ENCODE data around the gene GNAZ.

DNA sequence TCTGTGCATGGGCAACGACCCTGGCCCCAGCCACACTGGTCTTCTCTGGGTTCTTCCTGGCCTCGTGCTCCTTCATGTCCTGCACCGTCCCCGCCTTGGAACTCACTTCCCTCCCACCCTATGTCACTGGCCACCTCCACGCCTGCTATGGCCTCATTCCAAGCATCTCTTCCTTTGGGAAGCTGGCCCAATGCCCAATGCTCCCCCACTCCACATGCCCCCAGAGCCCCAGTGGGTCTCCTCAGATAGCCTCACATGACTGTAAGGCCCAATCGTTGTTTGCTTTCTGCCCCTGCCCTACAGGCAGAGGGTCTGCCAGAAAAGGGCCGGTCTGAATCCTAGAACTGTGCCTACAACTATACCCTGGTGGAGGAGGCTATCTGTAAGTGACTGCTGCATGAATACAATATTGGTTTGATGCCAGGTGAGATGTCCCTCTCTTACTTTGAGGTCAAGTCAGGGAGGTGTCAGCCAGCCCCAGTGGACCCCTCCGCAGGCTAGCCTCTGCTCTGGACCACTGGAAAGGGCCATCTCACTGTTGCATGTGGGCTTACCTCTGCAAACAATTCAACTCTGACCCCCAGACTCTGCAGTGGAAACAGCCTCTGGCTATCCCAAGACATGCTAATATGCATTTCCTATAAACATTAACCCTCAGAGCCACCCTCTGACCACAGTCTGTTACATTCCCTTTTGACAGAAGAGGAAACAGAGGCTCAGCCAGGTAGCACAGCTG, 2.1 kb upstream of the GNAZ start:
- TF ChIP-seq, protein P1, sequence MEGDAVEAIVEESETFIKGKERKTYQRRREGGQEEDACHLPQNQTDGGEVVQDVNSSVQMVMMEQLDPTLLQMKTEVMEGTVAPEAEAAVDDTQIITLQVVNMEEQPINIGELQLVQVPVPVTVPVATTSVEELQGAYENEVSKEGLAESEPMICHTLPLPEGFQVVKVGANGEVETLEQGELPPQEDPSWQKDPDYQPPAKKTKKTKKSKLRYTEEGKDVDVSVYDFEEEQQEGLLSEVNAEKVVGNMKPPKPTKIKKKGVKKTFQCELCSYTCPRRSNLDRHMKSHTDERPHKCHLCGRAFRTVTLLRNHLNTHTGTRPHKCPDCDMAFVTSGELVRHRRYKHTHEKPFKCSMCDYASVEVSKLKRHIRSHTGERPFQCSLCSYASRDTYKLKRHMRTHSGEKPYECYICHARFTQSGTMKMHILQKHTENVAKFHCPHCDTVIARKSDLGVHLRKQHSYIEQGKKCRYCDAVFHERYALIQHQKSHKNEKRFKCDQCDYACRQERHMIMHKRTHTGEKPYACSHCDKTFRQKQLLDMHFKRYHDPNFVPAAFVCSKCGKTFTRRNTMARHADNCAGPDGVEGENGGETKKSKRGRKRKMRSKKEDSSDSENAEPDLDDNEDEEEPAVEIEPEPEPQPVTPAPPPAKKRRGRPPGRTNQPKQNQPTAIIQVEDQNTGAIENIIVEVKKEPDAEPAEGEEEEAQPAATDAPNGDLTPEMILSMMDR (IDR thresholded peaks at IDR 0.05) = no peak
- TF ChIP-seq EZH2 (IDR thresholded peaks at IDR 0.05; ENCODE audit: borderline replicate concordance, insufficient read depth, low read depth, low read length, poor library complexity, severe bottlenecking) = no peak

Measured in B cell (primary cell).